Activated naive CD4-positive, alpha-beta T cell treated with anti-CD3 and anti-CD28 coated beads, Interleukin-2, amount 50 U/mL, for 24 hours (primary cell): ENCODE measurements around the gene FMR1.

Experiments
- H3K27ac Mint-ChIP-seq: one replicate; pipeline ENCODE4 v1.8.0; 2021; ENCODE audit warnings: mild to moderate bottlenecking, mixed read lengths
- H3K27me3 Mint-ChIP-seq: one replicate; pipeline ENCODE4 v1.8.0; 2021; ENCODE audit warnings: mixed read lengths
- H3K36me3 Mint-ChIP-seq: one replicate; pipeline ENCODE4 v1.8.0; 2021; ENCODE audit warnings: mixed read lengths
- H3K4me1 Mint-ChIP-seq: one replicate; pipeline ENCODE4 v1.8.0; 2021; ENCODE audit warnings: mixed read lengths
- H3K4me3 Mint-ChIP-seq: one replicate; pipeline ENCODE4 v1.8.0; 2021; ENCODE audit warnings: mild to moderate bottlenecking, mixed read lengths
- H3K9me3 Mint-ChIP-seq: one replicate; pipeline ENCODE4 v1.8.0; 2021; ENCODE audit warnings: mixed read lengths

Gene FMR1

DNA sequence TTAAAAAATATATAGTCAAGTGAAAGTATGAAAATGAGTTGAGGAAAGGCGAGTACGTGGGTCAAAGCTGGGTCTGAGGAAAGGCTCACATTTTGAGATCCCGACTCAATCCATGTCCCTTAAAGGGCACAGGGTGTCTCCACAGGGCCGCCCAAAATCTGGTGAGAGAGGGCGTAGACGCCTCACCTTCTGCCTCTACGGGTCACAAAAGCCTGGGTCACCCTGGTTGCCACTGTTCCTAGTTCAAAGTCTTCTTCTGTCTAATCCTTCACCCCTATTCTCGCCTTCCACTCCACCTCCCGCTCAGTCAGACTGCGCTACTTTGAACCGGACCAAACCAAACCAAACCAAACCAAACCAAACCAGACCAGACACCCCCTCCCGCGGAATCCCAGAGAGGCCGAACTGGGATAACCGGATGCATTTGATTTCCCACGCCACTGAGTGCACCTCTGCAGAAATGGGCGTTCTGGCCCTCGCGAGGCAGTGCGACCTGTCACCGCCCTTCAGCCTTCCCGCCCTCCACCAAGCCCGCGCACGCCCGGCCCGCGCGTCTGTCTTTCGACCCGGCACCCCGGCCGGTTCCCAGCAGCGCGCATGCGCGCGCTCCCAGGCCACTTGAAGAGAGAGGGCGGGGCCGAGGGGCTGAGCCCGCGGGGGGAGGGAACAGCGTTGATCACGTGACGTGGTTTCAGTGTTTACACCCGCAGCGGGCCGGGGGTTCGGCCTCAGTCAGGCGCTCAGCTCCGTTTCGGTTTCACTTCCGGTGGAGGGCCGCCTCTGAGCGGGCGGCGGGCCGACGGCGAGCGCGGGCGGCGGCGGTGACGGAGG, at the start of gene FMR1:
FMR1 (plus strand) TSS at position 728 of the 831 bp plus-strand sequence. CDS start 261 bp downstream, outside the sequence.
- Mint-ChIP-seq H3K27ac (peak within 1 kb of the TSS; percentile 95), H3K9me3 (no peaks in the 10 kb centered on the region), H3K36me3 (no peaks in the 10 kb centered on the region), H3K4me1 (peaks cover 30% of the 10 kb centered on the region), H3K27me3 (no peaks in the 10 kb centered on the region), H3K4me3 (peak within 1 kb of the TSS; percentile 94)

DNA sequence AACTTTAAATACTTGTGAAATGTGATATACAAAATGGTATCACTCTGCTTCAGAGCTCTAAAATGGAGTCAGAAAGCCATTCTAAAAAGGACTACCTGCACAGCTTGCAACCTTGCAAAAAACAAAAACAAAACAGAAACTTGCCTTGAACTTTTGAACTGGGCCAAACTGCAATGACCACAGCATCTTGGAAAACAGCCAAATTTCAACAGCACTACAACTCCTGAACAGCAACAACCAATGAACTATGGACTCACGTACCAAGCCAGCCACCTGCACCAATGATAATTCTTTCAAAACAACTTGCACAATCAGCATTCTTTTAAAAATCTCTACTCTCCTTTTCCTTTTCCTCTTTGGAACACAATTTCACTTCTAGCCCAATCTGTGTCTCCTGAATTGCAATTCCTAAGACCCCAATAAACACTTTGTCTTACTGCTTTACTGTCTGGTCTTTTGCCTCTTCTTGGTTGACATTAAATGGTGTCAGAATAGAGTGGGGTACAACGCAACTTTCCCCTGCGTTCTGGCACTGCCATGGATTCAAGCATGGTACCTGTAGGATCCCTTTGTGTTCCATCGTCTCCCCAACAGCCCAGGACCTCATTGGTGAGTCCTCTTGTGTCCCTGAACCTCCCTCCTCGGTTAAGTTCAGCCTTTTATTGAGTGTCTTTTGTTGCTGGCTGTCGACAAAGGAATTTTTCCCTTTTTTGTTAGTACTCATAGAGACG, 35.7 kb upstream of the FMR1 start:
- H3K27ac Mint-ChIP-seq = no peak overlapping the region
- peaks cover 5% of the 10 kb centered on the region for H3K27me3 Mint-ChIP-seq

DNA sequence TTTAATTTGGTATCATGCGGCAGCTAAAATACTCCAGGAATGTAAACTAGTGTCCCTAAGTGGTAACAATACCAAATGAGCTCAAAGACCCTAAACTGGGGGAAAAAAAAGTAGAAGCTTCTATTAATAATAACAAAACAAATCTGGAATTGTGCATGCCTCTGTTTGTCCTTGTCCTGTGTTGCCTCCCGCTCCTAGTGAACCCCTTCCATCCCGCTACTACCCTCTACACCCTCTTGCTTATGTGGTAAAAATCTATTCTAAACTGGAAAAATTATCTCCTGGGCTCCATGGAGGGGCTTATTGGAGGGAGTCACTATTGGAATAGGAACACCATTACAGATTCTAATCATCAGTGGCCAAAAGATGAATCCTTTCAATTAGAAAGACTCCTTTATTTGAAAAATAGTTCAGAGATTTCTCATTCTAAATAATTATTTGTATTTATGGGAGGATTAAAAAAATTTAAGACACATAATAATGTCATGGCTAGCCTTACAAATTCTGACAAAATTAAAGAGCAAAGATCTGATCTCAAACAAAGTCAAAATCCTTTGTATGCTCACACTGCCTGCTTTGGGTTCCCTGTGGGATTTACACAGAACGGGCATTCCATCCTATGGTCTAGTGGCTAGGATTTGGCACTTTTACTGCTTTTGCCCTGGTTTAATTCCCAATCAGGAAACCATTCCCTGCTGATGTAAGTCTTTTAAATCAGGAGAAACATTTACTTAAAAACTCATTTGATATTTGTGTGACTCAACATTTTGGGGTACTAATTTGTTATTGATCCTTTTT, 34.7 kb upstream of the FMR1 start:
- H3K36me3 Mint-ChIP-seq = no peaks in the 10 kb centered on the region
- H3K27ac Mint-ChIP-seq = no peak overlapping the region
- H3K9me3 Mint-ChIP-seq = no peaks in the 10 kb centered on the region
- no peak overlapping the region for H3K4me3 Mint-ChIP-seq
- H3K4me1 Mint-ChIP-seq = no peaks in the 10 kb centered on the region
- peaks cover 2% of the 10 kb centered on the region for H3K27me3 Mint-ChIP-seq

More for the DNA sequence above, 35.7 kb upstream of the FMR1 start:
- peaks cover 3% of the 10 kb centered on the region for H3K9me3 Mint-ChIP-seq
- H3K4me3 Mint-ChIP-seq = no peak overlapping the region
- no peaks in the 10 kb centered on the region for H3K4me1 Mint-ChIP-seq
- H3K36me3 Mint-ChIP-seq = no peaks in the 10 kb centered on the region

DNA sequence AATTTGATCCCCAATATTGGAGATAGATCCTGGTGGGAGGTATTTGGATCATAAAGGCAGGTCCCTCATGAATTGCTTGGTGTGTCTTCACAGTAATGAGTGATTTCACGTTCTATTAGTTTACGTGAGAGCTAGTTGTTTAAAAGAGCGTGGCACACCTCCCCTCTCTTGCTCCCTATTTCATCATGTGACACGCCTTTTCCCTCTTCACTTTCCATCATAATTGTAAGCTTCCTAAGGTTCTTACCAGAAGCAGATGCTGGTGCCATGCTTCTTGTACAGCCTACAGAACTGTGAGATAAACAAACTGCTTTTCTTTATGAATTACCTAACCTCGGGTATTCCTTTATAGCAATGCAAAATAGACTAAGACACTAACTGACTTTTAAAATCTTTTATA, 34.0 kb upstream of the FMR1 start:
- Mint-ChIP-seq H3K4me3 (no peak overlapping the region), H3K36me3 (no peaks in the 10 kb centered on the region), H3K27me3 (peaks cover 1% of the 10 kb centered on the region), H3K9me3 (no peaks in the 10 kb centered on the region), H3K4me1 (no peaks in the 10 kb centered on the region), H3K27ac (no peak overlapping the region)

DNA sequence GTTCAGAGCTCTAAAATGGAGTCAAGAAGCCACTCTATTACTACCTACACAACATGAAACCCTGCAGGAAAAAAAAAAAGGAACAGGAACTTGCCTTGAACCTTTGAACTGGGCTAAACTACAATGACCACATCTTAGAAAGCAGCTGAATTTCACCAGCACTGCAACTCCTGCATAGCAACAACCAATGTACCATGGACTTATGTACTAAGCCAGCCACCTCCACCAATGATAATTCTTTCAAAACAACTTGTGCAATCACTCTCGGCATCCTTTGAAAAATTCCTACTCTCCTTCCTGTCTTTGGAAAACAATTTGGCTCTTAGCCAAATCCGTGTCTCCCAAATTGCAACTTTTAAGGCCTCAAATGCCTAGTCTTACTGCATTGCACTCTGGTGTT, 26.8 kb upstream of the FMR1 start:
- Mint-ChIP-seq H3K27me3 (no peaks in the 10 kb centered on the region), H3K4me1 (peaks cover 4% of the 10 kb centered on the region), H3K4me3 (no peak overlapping the region), H3K9me3 (peaks cover 8% of the 10 kb centered on the region), H3K36me3 (no peaks in the 10 kb centered on the region), H3K27ac (no peak overlapping the region)

DNA sequence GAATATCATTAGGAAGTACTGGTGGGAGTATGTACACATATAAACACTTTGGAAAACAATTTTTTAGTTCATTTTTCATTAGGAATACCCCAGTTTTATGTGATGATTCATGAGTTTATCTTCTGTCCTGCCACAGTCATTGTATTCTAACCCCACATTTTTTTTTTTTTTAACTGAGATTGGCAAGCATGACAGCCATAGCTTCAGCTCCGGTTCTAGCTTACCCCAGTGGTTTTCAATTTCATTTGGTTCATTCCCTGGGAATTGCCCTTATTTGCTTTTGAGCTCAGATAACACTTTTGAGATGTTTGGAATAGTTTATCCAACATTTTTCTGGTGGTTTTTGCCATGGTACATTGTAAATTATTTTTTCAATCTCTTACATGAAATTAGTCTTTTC, 21.0 kb upstream of the FMR1 start:
- H3K36me3 Mint-ChIP-seq = no peaks in the 10 kb centered on the region
- H3K4me3 Mint-ChIP-seq = no peak overlapping the region

DNA sequence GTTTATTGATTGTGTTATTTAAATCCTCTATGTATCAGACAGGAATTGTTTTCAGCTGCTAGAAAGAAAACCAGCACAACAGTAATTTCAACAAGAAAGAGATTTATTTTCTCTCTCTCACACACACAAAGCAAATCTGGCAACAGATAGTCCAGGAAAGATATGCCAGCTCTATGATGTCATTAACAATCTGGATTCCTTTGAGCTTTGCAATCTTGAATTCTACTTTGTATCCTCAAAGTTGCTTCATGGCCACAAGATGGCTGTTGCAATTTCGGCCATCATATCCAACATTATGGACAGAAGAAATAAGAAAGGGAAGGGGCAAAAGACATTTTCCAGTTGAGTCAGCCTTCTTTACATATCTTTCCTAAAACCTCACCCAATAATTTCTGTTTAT, 19.8 kb upstream of the FMR1 start:
- Mint-ChIP-seq H3K4me1 (peaks cover 7% of the 10 kb centered on the region), H3K27me3 (no peaks in the 10 kb centered on the region), H3K27ac (no peak overlapping the region), H3K4me3 (no peak overlapping the region), H3K9me3 (peaks cover 8% of the 10 kb centered on the region), H3K36me3 (no peaks in the 10 kb centered on the region)

More for the DNA sequence above, 21.0 kb upstream of the FMR1 start:
- Mint-ChIP-seq H3K9me3 (peaks cover 8% of the 10 kb centered on the region), H3K4me1 (peaks cover 4% of the 10 kb centered on the region), H3K27ac (no peak overlapping the region), H3K27me3 (no peaks in the 10 kb centered on the region)

DNA sequence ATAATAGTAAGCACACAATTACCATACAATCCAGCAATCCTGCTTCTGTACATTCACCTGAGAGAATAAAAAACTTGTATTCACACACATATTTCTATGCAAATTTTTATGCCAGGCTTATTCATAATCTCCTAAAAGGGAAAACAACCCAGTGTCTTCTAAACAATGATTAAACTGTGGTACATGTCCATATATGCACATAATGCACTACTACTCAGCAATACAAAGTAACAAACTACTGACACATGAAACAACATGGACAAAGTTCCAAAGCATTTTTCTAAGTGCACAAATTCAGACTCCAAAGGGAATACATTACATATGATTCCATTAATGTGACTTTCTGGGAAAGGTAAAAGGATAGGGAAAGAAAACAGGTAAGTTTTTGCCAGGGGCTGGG, 18.0 kb upstream of the FMR1 start:
- H3K36me3 Mint-ChIP-seq = no peaks in the 10 kb centered on the region
- no peaks in the 10 kb centered on the region for H3K27me3 Mint-ChIP-seq
- H3K4me3 Mint-ChIP-seq = no peak overlapping the region
- peaks cover 3% of the 10 kb centered on the region for H3K4me1 Mint-ChIP-seq
- H3K9me3 Mint-ChIP-seq = peaks cover 1% of the 10 kb centered on the region
- no peak overlapping the region for H3K27ac Mint-ChIP-seq

DNA sequence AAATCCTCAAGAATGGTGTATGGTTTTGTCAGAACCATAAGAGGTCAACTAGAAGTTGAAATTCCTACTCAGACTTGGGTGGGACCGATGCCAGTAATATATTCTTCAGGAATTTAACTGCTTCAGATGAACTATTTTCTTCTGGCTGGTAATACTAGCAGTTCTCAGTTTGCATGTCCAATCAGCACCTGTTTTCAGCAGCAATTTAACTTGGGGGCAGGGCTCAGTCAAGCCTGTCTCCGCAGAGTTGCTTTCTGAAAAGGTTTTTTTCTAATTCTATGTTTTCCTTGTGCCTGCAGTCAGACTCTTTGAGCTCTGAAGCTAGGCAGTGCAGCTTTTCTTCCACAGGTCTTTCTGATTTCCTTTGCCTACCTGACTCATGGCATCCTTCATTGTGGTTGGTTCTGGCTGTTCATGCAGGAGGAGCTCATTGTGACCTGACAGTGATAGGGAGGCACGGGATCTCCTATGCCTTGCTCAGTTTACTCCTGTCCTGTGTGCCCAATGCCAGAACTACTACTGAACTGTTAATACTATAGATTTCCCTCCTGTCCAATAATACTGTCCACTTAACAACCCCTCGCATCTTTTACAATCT, 17.3 kb upstream of the FMR1 start:
- Mint-ChIP-seq H3K36me3 (no peaks in the 10 kb centered on the region), H3K27ac (no peak overlapping the region)

DNA sequence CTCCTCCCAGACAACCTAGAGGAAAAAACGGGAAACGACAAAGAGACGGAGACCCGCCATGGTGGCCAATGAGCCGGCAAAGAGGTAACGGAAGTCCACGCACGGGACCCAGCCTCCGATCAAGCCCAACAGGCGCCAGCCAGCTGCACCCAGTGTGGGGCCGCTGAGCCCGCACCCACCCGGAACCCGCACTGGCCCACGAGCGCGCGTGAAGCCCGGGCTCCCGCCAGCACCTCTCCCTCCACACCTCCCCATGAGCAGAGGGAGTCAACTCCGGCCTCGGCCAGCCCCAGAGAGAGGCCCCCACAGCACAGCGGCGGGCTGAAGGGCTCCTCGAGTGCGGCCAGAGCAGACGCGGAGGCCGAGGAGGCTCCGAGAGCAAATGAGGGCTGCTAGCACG, 14.6 kb upstream of the FMR1 start:
- Mint-ChIP-seq H3K27me3 (no peaks in the 10 kb centered on the region), H3K9me3 (no peaks in the 10 kb centered on the region), H3K27ac (no peak overlapping the region), H3K4me3 (no peak overlapping the region), H3K4me1 (peaks cover 12% of the 10 kb centered on the region), H3K36me3 (no peaks in the 10 kb centered on the region)

More for the DNA sequence above, 17.3 kb upstream of the FMR1 start:
- no peaks in the 10 kb centered on the region for H3K9me3 Mint-ChIP-seq
- peaks cover 3% of the 10 kb centered on the region for H3K4me1 Mint-ChIP-seq
- no peaks in the 10 kb centered on the region for H3K27me3 Mint-ChIP-seq
- H3K4me3 Mint-ChIP-seq = no peak overlapping the region

DNA sequence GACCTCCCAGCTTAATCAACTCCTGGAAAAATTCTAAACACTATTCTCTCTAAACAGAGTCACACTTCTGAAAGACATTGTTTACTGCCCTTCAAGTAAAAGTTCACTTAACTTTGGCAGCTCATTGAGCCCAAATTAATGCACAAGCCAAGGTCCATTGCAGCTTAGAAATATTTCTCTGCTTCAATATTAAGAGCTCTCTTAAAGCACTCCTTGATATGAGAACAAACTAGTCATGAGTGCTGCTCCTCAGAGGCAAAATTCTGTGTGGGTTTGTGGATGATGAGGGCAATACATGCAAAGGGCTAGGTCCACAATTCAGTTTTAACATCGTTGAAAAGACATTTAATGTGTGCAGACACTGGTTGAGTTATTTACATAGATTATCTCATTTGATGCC, 12.8 kb upstream of the FMR1 start:
- H3K27ac Mint-ChIP-seq = no peak overlapping the region
- H3K36me3 Mint-ChIP-seq = no peaks in the 10 kb centered on the region
- H3K4me3 Mint-ChIP-seq = no peak overlapping the region
- H3K27me3 Mint-ChIP-seq = no peaks in the 10 kb centered on the region
- peaks cover 12% of the 10 kb centered on the region for H3K4me1 Mint-ChIP-seq
- no peaks in the 10 kb centered on the region for H3K9me3 Mint-ChIP-seq

DNA sequence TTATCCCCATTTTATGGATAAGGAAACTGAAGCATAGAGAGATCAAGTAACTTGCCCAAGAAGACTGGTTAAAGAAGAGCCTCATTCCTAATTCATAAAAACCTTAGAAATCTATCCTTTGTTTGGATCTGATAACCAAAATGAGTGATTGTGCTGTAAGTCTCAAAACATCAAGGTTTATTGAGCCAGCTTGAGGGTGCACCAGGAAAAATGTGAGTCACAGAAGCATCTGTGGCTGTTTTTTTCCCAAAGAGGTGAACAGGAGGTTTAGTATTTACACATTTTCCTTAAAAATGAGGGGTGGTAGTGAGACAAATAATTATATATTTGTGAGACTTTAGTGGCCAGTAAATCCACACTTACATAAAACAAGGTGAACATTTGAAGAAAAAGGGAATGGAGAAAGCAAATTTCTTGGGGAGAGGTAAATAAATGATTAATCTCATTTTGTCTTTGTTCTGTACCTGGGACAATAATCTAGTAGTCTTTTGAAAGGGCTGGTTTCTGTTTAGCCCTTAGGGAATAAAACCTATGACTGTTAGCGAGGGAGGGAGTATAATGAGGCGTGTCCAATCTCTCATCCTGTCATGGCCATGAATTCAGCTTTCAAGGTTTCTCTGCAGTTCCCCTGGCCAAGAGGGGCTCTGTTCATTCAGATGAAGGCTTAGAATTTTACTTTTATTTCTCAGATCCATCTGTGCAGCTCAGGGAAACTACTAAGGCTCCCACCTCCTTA, 12.2 kb upstream of the FMR1 start:
- Mint-ChIP-seq H3K4me1 (peaks cover 12% of the 10 kb centered on the region), H3K36me3 (no peaks in the 10 kb centered on the region)

DNA sequence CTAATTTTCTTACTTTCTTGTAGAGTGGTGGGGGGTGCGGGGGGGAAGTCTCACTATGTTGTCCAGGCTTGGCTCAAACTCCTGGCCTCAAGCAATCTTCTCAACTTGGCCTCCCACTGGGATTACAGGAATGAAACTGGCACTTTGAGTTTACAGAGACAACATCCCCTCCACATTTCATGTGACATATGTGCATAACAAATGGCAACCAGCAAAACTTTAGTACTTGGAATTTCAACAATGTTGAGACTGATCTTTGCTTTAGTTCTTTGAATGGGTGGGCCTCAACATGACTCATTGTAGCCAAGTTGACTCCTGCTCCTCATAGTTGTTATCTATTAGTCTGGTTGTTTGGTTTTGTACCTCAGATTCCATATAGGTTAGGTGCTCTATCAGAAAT, 11.4 kb upstream of the FMR1 start:
- no peak overlapping the region for H3K27ac Mint-ChIP-seq

More for the DNA sequence above, 12.2 kb upstream of the FMR1 start:
- Mint-ChIP-seq H3K4me3 (no peak overlapping the region), H3K27me3 (no peaks in the 10 kb centered on the region), H3K27ac (no peak overlapping the region), H3K9me3 (no peaks in the 10 kb centered on the region)

DNA sequence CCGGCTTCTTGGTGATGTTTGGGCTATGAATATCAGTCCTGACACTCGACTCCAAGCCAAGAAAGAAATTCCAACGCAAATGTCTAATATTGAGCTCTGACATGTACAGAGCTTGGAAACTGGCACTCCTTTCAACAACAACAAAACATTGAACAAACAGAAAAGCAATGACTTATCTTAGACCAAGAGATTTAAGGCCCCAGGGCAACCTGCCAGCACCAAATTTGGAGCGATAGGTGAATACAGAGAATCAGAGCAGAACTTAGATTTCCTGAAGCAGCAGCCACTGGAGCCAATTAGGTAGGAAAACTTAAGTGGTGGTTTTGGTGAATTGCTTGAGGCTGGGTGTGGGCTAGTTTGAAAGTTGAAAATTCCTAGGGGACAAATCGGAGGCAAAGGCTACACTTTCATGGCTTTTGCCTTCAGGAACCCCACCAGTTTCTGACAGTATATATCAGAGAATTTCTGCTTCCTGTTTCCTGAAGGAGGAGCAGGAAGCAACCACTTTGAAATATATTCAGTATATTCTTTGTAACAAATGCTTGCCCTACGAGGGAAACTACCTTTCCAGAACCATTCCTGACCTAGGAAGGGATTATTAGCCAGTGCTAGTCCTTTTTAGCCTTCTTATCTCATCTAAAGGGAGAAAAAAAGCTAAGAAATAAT, 10.1 kb upstream of the FMR1 start:
- H3K4me3 Mint-ChIP-seq = no peak overlapping the region
- H3K9me3 Mint-ChIP-seq = no peaks in the 10 kb centered on the region
- H3K36me3 Mint-ChIP-seq = no peaks in the 10 kb centered on the region

More for the DNA sequence above, 11.4 kb upstream of the FMR1 start:
- no peaks in the 10 kb centered on the region for H3K27me3 Mint-ChIP-seq
- H3K4me1 Mint-ChIP-seq = peaks cover 12% of the 10 kb centered on the region
- H3K9me3 Mint-ChIP-seq = no peaks in the 10 kb centered on the region
- no peak overlapping the region for H3K4me3 Mint-ChIP-seq
- H3K36me3 Mint-ChIP-seq = no peaks in the 10 kb centered on the region

More for the DNA sequence above, 10.1 kb upstream of the FMR1 start:
- no peaks in the 10 kb centered on the region for H3K27me3 Mint-ChIP-seq
- no peak overlapping the region for H3K27ac Mint-ChIP-seq
- H3K4me1 Mint-ChIP-seq = peaks cover 8% of the 10 kb centered on the region
